Upper lobe of right lung (tissue), 1 donor: ENCODE results near the gene TNKS2. TPM values are rescaled to one million over a fixed set of nuclear protein-coding genes. Genes with fewer than 3 reads are reported as not detected.

ENCODE experiments used
- ATAC-seq: fragments of 200-7000 bp; cut with Tn5 transposase; one replicate; pipeline ENCODE4 v1.9.1; 2020; ENCODE audit warnings: mild to moderate bottlenecking, moderate library complexity
- DNase-seq: peaks from one replicate; pipeline ENCODE4 v3.0.0-alpha.2; 2020
- H3K27ac ChIP-seq: fragments of 200-600 bp; one replicate; pipeline ENCODE4 v1.8.0; 2022
- H3K27me3 ChIP-seq: fragments of 200-600 bp; one replicate; pipeline ENCODE4 v1.8.0; 2022; ENCODE audit warnings: mild to moderate bottlenecking
- H3K36me3 ChIP-seq: fragments of 200-600 bp; one replicate; pipeline ENCODE4 v1.8.0; 2022
- H3K4me1 ChIP-seq: fragments of 200-600 bp; one replicate; pipeline ENCODE4 v1.8.0; 2022
- H3K4me3 ChIP-seq: fragments of 200-600 bp; one replicate; pipeline ENCODE4 v1.8.0; 2022; ENCODE audit warnings: mild to moderate bottlenecking
- H3K9me3 ChIP-seq: fragments of 200-600 bp; one replicate; pipeline ENCODE4 v1.8.0; 2022
- CTCF ChIP-seq: fragments of 200-600 bp; IDR thresholded peaks from one replicate; pipeline ENCODE4 v1.8.0; 2022; ENCODE audit warnings: antibody characterized with exemption
- intact Hi-C: fragments of 100-400 bp; cut with DNase I; formaldehyde crosslinking; loops from one replicate; pipeline ENCODE4 v1.11.0; 2022
- total RNA-seq: library from RNA; stranded (reverse); fragmentation: NEBNext Ultra II Directional; extraction: Animal tissue kit (Norgen Biotek cat#: 25700); gene quantifications from one replicate; pipeline ENCODE4 v1.2.1, GENCODE V29; 2021
- donor health status: DM: no; HTN: yes; CAD: no; lungs with severe emphysema.

TNKS2 gene
- total RNA-seq, 1 donor from 2014 or later: 40.5 TPM

GRCh38 chr10:91909117-91909677, 111.0 kb downstream of the TNKS2 start, which contains the start of gene FGFBP3:
Gene FGFBP3 (minus strand): TSS chr10:91909486. CDS start chr10:91908969, 517 bp downstream.
- Histone ChIP-seq H3K27me3 (no peaks in the 10 kb centered on the region), H3K4me3 (peak within 1 kb of the TSS; percentile 78), H3K36me3 (no peaks in the 10 kb centered on the region), H3K9me3 (no peaks in the 10 kb centered on the region), H3K4me1 (peaks cover 8% of the 10 kb centered on the region), H3K27ac (peak within 1 kb of the TSS; percentile 64)
- no peak for DNase-seq
- intact Hi-C loops: no loop called here
- no peak for TF ChIP-seq CTCF
- no peak for ATAC-seq

DNA sequence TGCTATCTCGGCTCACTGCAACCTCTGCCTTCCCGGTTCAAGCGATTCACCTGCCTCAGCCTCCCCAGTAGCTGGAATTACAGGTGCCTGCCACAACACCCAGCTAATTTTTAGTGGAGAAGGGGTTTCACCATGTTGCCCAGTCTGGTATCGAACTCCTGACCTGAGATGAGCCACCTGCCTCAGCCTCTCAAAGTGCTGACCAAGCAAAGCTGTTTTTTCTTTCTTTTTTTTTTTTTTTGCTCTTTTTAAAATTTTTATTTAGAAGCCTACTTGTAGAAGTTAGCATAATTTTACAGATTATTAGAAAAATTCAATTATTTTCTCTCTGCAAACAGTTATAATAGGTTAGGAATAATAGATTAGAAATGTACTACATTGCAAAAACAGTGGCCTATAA, 112.2 kb downstream of the TNKS2 start:
- Histone ChIP-seq H3K27ac (no peak overlapping the region), H3K36me3 (no peaks in the 10 kb centered on the region), H3K4me3 (no peak overlapping the region), H3K4me1 (peaks cover 8% of the 10 kb centered on the region), H3K27me3 (no peaks in the 10 kb centered on the region), H3K9me3 (no peaks in the 10 kb centered on the region)
- no peak for TF ChIP-seq CTCF
- DNase-seq (no peak), ATAC-seq (no peak)
- intact Hi-C loops: no loop called here

Other genes starting within 250 kb of the TNKS2 start
- 15.1 TPM for gene PPP1R3C, start 165.4 kb upstream of the TNKS2 start, total RNA-seq
- 0.81 TPM for gene FGFBP3, start 111.1 kb downstream of the TNKS2 start, total RNA-seq
- 28.6 TPM for gene BTAF1, start 125.3 kb downstream of the TNKS2 start, total RNA-seq